ENCODE data around the gene ZBTB8A.
"Not testable (repeated sequence)": the region's sequence is repeated elsewhere in the genome, so short reads cannot be mapped to it uniquely, and the experiment has no call there.

The ZBTB8A gene

DNA sequence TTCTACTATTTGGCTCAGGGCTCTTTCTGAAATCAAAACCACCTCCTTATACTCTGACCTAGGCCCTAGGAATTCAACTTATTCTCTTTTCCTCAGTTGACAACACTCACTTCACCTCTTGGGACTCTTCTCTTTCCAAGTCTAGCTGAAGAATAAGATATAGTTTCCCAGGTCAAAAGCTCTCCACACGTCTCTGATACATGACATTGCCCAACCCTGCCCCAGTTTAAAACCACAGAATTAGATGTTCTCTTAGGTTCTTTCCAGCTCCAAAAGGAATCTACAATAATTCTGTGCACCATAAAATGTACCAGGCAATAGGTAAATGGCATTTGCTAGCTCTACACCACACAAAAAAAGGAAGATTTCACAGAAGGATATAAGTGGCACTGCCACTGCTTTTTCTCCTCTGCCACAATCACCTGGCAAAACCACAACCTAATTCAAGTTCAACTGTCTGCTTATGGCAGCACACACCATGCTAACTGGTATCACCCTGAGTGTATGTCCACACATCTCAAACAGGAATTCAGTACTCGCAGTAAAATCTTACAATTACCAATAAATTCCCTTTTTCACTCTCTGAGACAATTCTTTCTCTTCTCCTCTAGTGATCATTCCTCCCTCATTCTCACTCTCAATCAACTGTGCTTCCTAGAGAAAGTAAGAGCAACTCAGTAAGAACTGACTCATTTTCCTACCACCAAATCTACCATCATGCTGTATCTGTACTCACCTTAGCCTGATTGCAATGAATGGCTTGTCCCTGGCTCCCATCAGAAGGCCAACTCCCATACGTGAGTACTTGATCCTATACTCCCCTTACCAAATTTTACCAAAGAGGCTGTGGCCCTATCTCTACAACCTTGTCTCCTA, 83.8 kb downstream of the ZBTB8A start:
- DNase-seq: peak in 1 of 5 experiments; percentile 65

DNA sequence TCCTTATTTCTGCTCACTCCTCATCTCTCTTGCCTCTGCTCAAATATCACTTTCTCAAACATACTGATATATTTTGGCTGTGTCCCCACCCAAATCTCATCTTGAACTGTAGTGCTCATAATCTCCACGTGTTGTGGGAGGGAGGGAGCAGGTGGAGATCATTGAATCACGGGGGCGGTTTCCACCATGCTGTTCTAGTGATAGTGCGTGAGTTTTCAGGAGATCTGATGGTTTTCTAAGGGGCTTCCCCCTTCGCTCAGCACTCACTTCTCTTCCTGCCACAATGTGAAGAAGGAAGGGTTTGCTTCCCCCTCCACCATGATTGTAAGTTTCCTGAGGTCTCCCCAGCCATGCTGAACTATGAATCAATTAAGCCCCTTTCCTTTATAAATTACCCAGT, 84.5 kb downstream of the ZBTB8A start:
- peak in 1 of 5 experiments; percentile 35 for DNase-seq

GRCh38 chr1:32626176-32626575, 86.9 kb downstream of the ZBTB8A start:
- no peak for DNase-seq

DNA sequence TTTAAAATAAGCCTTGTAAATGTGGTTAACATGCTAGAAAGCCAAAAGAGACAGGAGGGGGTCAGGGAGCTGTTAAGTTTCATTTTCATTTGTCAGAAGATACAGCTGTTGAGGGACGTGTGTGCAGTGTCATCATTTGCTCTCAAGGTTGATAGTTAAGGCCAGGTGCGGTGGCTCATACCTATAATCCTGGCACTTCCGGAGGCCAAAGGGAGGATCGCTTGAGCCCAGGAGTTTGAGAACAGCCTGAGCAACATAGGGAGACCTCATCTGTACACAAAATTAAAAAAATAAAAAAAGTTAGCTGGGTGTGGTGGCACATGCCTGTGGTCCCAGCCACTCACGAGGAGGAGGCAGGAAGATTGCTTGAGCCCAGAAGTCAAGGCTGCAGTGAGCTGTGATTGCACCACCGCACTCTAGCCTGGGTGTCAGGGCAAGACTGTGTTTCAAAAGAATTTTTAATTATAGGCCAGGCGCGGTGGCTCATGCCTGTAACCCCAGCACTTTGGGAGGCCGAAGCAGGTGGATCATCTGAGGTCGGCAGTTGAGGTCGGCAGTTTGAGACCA, 88.5 kb downstream of the ZBTB8A start:
- DNase-seq: peak in 2 of 5 experiments; percentile 39 to 74

DNA sequence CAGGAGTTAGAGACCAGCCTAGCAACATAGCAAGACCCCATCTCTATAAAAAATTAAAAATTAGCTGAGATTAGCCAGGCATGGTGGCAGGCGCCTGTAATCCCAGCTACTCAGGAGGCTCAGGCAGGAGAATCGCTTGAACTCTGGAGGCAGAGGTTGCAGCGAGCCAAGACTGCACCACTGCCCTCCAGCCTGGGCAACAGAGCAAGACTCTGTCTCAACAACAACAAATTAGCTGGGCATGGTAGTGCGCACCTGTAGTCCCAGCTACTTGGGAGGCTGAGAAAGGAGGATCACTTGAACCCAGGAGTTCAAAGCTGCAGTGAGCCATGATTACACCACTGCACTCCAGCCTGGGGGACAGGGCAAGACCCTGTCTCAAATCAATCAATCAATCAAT, 90.9 kb downstream of the ZBTB8A start:
- DNase-seq: not testable (repeated sequence)

- DNase-seq: no peak
Observed at GRCh38 chr1:32632829-32633228, 93.6 kb downstream of the ZBTB8A start.

- no peak for DNase-seq
Observed at GRCh38 chr1:32635508-32636277, 96.5 kb downstream of the ZBTB8A start.

DNA sequence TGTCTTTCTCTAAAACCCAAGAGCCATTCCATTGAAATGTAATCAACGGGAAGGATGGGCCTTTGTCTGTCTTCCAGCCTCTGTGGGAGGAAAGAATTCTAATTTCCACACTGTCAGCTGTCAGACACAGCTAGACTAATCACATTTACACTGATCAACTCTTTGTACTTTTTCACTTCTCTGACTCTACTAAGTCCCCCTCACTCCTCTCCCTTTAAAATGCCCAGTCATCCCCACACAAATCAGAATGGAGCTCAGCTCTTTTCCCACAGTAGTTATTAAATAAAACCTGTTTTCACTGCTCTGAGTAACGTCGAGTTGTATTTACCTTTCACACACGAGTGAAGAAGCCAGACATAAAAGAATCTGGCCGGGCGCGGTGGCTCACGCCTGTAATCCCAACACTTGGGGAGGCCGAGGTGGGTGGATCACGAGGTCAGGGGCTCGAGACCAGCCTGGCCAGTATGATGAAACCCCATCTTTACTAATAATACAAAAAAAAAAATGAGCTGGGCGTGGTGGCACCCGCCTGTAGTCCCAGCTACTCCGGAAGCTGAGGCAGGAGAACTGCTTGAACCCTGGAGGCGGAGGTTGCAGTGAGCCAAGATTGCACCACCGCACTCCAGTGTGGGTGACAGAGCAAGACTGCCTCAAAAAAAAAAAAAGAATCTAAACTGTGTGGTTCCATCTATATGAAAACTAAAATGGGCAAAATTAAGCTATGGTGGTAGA, 97.9 kb downstream of the ZBTB8A start:
- DNase-seq: no peak

DNA sequence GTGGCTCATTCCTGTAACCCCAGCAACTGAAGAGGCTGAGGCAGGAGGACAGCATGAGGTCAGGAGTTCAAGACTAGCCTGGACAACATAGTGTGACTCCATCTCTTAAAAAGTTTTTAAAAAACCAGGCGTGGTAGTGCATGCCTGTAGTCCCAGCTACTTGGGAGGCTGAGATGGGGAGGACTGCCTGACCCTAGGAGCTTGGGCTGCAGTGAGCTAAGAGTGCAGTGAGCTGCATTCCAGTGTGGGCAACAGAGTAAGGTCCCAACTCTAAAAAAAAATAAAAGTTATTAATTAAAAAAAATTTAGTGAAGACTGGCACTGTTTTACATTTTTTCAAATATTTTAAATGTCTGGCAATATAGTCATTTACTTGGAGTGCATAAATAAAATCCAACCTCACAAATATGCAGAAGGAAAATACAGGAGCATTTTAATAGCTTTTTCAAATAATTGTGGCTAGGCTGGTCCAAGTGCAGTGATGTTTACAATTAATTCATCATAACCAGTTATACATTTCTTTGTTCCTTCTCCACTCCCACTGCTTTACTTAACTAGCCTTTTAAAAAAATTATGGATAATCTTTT, 100.4 kb downstream of the ZBTB8A start:
- no peak for DNase-seq

- DNase-seq: not testable (repeated sequence)
Observed at GRCh38 chr1:32642292-32642827, 103.1 kb downstream of the ZBTB8A start.

DNA sequence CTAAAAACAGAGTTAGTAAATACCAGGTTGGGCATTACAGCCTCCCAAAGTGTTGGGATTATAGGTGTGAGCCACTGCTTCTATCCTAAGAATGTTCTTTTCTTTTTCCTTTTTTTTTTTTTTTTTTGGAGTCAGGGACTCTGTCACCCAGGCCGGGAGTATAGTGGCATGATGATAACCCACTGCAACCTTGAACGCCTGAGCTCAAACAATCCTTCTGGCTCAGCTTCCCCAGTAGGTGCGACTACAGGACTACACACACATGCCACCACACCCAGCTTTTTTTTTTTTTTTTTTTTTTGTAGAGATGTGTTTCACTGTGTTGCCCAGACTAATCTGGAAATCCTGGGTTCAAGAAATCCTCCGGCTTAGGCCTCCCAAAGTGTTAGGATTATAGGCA, 105.2 kb downstream of the ZBTB8A start:
- DNase-seq: no peak

GRCh38 chr1:32647308-32648134, 108.3 kb downstream of the ZBTB8A start:
- DNase-seq: peak in 1 of 5 experiments; percentile 30

GRCh38 chr1:32650248-32650751, 111.1 kb downstream of the ZBTB8A start, which contains the start of gene ZBTB8OS:
ZBTB8OS (minus strand) TSS chr1:32650550; CDS start chr1:32650529, 21 bp downstream.
- peak; percentile 65 to 97 (median 86) for DNase-seq

GRCh38 chr1:32650752-32651460, 111.7 kb downstream of the ZBTB8A start, which contains the start of gene RBBP4:
RBBP4 (plus strand) TSS chr1:32651208; CDS start chr1:32651307, 99 bp downstream.
- DNase-seq: peak; percentile 96 to 99 (median 97)

GRCh38 chr1:32651461-32652073, 112.3 kb downstream of the ZBTB8A start:
- DNase-seq: no peak

DNA sequence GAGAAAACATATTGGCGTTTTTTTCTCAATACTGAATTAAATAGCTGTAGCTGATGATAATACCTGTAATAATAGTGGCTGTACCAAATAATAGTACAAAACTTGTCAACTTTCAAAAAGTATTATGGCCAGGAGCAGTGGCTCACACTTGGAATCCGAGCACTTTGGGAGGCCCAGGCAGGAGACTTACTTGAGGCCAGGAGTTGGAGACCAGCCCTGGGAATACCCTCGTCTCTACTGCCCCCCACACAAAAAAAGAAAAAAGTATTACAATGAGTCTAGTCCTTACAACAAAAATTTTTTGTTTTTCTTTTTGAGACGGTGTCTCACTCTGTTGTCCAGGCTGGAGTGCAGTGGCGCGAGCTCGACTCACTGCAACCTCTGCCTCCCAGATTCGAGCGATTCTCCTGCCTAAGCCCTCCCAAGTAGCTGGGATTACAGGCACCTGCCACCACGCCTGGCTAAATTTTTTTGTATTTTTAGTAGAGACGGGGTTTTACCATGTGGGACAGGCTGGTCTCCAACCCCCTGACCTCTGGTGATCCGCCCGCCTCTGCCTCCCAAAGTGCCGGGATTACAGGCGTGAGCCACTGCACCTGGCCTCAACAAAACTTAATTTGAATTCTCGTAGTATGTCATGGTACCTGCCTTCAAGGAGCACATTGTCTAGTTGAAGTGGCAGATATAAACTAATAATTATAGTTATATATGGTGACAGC, 113.2 kb downstream of the ZBTB8A start:
- DNase-seq: no peak

All from T-helper 2 cell (primary cell).